ENCODE results near the gene SEPTIN12. TPM values are rescaled to one million over a fixed set of nuclear protein-coding genes. Genes with fewer than 3 reads are reported as not detected.
A peak's percentile ranks its signal among the peaks of the same experiment; 100 is the strongest.

The SEPTIN12 gene
- total and polyA plus RNA-seq, 10 of the 15 experiments (the other 5 are each of a cell fraction or from before 2014, with no cell fraction given) = not detected

DNA sequence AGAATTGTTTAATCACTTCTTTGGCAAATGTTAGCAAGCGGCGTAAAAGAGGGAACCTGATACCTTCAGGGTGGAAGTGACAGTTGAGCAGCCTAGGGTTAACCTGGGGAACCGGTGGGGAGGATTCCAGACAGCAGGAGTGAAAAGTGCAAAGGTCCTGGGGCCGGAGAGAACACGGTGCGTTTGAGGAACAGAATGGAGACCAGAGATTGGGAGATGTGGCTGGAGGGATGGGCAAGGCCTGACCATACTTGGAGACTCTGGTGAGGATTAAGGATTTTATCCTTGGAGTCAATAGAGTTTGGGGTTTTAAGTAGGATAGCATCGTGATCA, 18.9 kb downstream of the SEPTIN12 start:
- no peaks in the 10 kb centered on the region for H4K20me1 ChIP-seq (ENCODE audit: control insufficient read depth, insufficient read depth)
- CTCF ChIA-PET = interaction anchor here (1.0 to 1.4 kb wide), 3 partner anchors 31 to 34 kb away, joined by 3 to 7 read pairs (median 3); partner anchors contain the start of genes DNAAF8 and ROGDI
- peaks cover 8% of the 10 kb centered on the region; the same call in 1 of the 2 replicates for H3K4me1 ChIP-seq (ENCODE audit: control insufficient read depth, insufficient read depth, low read length)
- peak overlapping the region; percentile 80 for H2AFZ ChIP-seq (ENCODE audit: control insufficient read depth, low read depth, low read length)
- no peaks in the 10 kb centered on the region for H3K9me3 ChIP-seq (replicated peaks; ENCODE audit: control insufficient read depth, insufficient read depth, low read length)
- intact Hi-C loops (cut with micrococcal nuclease; ENCODE audit: unreplicated experiment) (loop anchor here (2.0 kb wide), 3 partner anchors 34 to 78 kb away; partner anchors contain the start of genes ANKS3, DNAAF8, GLYR1 and ROGDI), in situ Hi-C loops (cut with MboI) (no loop called here)
- no peak overlapping the region for H3K9ac ChIP-seq (ENCODE audit: control insufficient read depth, insufficient read depth, low read length)
- POLR2A ChIA-PET = interaction anchor here (1.3 to 2.8 kb wide), 4 partner anchors 22 to 153 kb away, joined by 5 to 15 read pairs (median 8); partner anchors contain the start of genes ANKS3 and DNAAF8
- BruUV-seq (replicated peaks) = no TSS peak
- peak overlapping the region; percentile 14 for H3K4me2 ChIP-seq (ENCODE audit: control insufficient read depth, insufficient read depth)
- no peaks in the 10 kb centered on the region for H3K27me3 ChIP-seq (replicated peaks in 1 of 2; ENCODE audit: control insufficient read depth in 2 of 2, insufficient read depth in 2 of 2, low read length in 1 of 2)
- H3K79me2 ChIP-seq (ENCODE audit: control insufficient read depth, insufficient read depth, low read length) = peaks cover 18% of the 10 kb centered on the region
- TF ChIP-seq, protein P1, sequence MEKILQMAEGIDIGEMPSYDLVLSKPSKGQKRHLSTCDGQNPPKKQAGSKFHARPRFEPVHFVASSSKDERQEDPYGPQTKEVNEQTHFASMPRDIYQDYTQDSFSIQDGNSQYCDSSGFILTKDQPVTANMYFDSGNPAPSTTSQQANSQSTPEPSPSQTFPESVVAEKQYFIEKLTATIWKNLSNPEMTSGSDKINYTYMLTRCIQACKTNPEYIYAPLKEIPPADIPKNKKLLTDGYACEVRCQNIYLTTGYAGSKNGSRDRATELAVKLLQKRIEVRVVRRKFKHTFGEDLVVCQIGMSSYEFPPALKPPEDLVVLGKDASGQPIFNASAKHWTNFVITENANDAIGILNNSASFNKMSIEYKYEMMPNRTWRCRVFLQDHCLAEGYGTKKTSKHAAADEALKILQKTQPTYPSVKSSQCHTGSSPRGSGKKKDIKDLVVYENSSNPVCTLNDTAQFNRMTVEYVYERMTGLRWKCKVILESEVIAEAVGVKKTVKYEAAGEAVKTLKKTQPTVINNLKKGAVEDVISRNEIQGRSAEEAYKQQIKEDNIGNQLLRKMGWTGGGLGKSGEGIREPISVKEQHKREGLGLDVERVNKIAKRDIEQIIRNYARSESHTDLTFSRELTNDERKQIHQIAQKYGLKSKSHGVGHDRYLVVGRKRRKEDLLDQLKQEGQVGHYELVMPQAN (conservative IDR thresholded peaks at IDR 0.05) = no peak
- TF ChIP-seq, protein P2, sequence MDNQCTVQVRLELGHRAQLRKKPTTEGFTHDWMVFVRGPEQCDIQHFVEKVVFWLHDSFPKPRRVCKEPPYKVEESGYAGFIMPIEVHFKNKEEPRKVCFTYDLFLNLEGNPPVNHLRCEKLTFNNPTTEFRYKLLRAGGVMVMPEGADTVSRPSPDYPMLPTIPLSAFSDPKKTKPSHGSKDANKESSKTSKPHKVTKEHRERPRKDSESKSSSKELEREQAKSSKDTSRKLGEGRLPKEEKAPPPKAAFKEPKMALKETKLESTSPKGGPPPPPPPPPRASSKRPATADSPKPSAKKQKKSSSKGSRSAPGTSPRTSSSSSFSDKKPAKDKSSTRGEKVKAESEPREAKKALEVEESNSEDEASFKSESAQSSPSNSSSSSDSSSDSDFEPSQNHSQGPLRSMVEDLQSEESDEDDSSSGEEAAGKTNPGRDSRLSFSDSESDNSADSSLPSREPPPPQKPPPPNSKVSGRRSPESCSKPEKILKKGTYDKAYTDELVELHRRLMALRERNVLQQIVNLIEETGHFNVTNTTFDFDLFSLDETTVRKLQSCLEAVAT (IDR thresholded peaks at IDR 0.05) = no peak
- TF ChIP-seq SP1 (IDR thresholded peaks at IDR 0.05; ENCODE audit: low read depth, low read length) (no peak), ESRRA (IDR thresholded peaks at IDR 0.05; ENCODE audit: low read length) (no peak), TCF7 (IDR thresholded peaks at IDR 0.05; ENCODE audit: borderline replicate concordance) (no peak), TBL1XR1 (IDR thresholded peaks at IDR 0.05; ENCODE audit: low read depth, low read length) (no peak), NFXL1 (IDR thresholded peaks at IDR 0.05; ENCODE audit: borderline replicate concordance) (no peak), NFYA (IDR thresholded peaks at IDR 0.05; ENCODE audit: borderline replicate concordance, low read depth, low read length) (no peak), NR2C2 (IDR thresholded peaks at IDR 0.05; ENCODE audit: borderline replicate concordance, control insufficient read depth, insufficient read length, low read depth) (no peak), NR2F1 (conservative IDR thresholded peaks at IDR 0.05) (no peak)
- TF ChIP-seq, protein P3, sequence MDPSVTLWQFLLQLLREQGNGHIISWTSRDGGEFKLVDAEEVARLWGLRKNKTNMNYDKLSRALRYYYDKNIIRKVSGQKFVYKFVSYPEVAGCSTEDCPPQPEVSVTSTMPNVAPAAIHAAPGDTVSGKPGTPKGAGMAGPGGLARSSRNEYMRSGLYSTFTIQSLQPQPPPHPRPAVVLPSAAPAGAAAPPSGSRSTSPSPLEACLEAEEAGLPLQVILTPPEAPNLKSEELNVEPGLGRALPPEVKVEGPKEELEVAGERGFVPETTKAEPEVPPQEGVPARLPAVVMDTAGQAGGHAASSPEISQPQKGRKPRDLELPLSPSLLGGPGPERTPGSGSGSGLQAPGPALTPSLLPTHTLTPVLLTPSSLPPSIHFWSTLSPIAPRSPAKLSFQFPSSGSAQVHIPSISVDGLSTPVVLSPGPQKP (IDR thresholded peaks at IDR 0.05; ENCODE audit: low read depth, low read length) = no peak
- TF ChIP-seq, protein P4, sequence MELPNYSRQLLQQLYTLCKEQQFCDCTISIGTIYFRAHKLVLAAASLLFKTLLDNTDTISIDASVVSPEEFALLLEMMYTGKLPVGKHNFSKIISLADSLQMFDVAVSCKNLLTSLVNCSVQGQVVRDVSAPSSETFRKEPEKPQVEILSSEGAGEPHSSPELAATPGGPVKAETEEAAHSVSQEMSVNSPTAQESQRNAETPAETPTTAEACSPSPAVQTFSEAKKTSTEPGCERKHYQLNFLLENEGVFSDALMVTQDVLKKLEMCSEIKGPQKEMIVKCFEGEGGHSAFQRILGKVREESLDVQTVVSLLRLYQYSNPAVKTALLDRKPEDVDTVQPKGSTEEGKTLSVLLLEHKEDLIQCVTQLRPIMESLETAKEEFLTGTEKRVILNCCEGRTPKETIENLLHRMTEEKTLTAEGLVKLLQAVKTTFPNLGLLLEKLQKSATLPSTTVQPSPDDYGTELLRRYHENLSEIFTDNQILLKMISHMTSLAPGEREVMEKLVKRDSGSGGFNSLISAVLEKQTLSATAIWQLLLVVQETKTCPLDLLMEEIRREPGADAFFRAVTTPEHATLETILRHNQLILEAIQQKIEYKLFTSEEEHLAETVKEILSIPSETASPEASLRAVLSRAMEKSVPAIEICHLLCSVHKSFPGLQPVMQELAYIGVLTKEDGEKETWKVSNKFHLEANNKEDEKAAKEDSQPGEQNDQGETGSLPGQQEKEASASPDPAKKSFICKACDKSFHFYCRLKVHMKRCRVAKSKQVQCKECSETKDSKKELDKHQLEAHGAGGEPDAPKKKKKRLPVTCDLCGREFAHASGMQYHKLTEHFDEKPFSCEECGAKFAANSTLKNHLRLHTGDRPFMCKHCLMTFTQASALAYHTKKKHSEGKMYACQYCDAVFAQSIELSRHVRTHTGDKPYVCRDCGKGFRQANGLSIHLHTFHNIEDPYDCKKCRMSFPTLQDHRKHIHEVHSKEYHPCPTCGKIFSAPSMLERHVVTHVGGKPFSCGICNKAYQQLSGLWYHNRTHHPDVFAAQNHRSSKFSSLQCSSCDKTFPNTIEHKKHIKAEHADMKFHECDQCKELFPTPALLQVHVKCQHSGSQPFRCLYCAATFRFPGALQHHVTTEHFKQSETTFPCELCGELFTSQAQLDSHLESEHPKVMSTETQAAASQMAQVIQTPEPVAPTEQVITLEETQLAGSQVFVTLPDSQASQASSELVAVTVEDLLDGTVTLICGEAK (IDR thresholded peaks at IDR 0.05; ENCODE audit: borderline replicate concordance) = no peak
- RAD21 ChIA-PET (ENCODE audit: unreplicated experiment) = interaction anchor here (0.6 to 2.0 kb wide), 4 partner anchors 16 to 35 kb away, joined by 3 to 18 read pairs (median 4); partner anchors contain the start of genes ANKS3 and DNAAF8
- no peaks in the 10 kb centered on the region; a peak in 1 of 4 replicates for H3K36me3 ChIP-seq (ENCODE audit: control insufficient read depth in 2 of 2, insufficient read depth in 2 of 2, low read length in 1 of 2)
- DNase-seq (ENCODE audit: low read depth, low spot score) = no peak
- no peak for ATAC-seq
- no peak for FAIRE-seq
- H3K4me3 ChIP-seq = peak overlapping the region; percentile 91
- no peak overlapping the region for H3K27ac ChIP-seq (ENCODE audit: control insufficient read depth, insufficient read depth)
- WGBS (ENCODE audit: insufficient coverage, insufficient replicate concordance, low lambda C conversion rate, missing lambda C conversion rate) = 63% methylated on average over 7 of the region's 7 CpGs
- SMC1A ChIA-PET (ENCODE audit: uncharacterized antibody, unreplicated experiment) = interaction anchor here (0.6 to 3.4 kb wide), 3 partner anchors 35 to 83 kb away, joined by 3 to 15 read pairs (median 3); partner anchors contain the start of genes ANKS3 and DNAAF8
